Panc1 (cell line): Measurements from ENCODE around the gene PYGO1. TPM values are rescaled to one million over a fixed set of nuclear protein-coding genes. Genes with fewer than 3 reads are reported as not detected.

Experiments
- ATAC-seq: fragments of 200-7000 bp; cut with Tn5 transposase; 2 replicates; pipeline ENCODE4 v1.9.1; 2020; ENCODE audit warnings: mild to moderate bottlenecking, moderate library complexity
- BruUV-seq: library from RNA; stranded (reverse); fragments of 400-500 nt; replicated peaks from 2 replicates; lab custom pipeline; 2021; lab: Mats Ljungman, UMichigan
- CTCF ChIA-PET: fragments of 300-600 bp; sonication (Branson Sonifier 250); formaldehyde crosslinking; loops from one replicate; lab custom pipeline; 2022; ENCODE audit warnings: antibody characterized with exemption; lab: Charles Lee
- POLR2A ChIA-PET: fragments of 300-600 bp; sonication (Branson Sonifier 250); formaldehyde crosslinking; loops from one replicate; lab custom pipeline; 2022; ENCODE audit warnings: antibody characterized with exemption; lab: Charles Lee
- DNase-seq: peaks from one replicate; pipeline ENCODE4 v3.0.0-alpha.2; 2010; ENCODE audit warnings: low read depth, low spot score
- H3K27ac ChIP-seq: 2 replicates; pipeline ENCODE4 v1.5.1; 2011; ENCODE audit warnings: mild to moderate bottlenecking, low read length, inconsistent platforms
- H3K27me3 ChIP-seq: fragments of 200-500 bp; sonication (Bioruptor generic); 2 replicates; pipeline ENCODE4 v1.6.0; 2014; ENCODE audit warnings: low read length, inconsistent platforms; ENCODE audit not compliant: control insufficient read depth, insufficient read depth
- H3K36me3 ChIP-seq: fragments of 200-500 bp; sonication (Bioruptor generic); 2 replicates; pipeline ENCODE4 v1.5.1; 2014; ENCODE audit warnings: inconsistent platforms, mild to moderate bottlenecking, low read length, moderate library complexity; ENCODE audit not compliant: control insufficient read depth, insufficient read depth
- H3K4me1 ChIP-seq: 2 replicates; pipeline ENCODE4 v1.5.1; 2011; ENCODE audit warnings: inconsistent platforms, mild to moderate bottlenecking, low read length, moderate library complexity; ENCODE audit not compliant: control insufficient read depth, insufficient read depth
- H3K4me3 ChIP-seq, 2 experiments: 2 replicates each; pipeline ENCODE4 v1.5.1; 2011 to 2012; ENCODE audit warnings: low read depth in 2 of 2, low read length in 2 of 2, mild to moderate bottlenecking in 2 of 2, inconsistent platforms in 1 of 2, moderate library complexity in 1 of 2
- H3K9me3 ChIP-seq: fragments of 200-500 bp; sonication (Bioruptor generic); 2 replicates; pipeline ENCODE4 v1.5.1; 2014; ENCODE audit warnings: low read depth, mild to moderate bottlenecking, inconsistent platforms, low read length, moderate library complexity; ENCODE audit not compliant: control insufficient read depth, insufficient read depth
- POLR2AphosphoS5 ChIP-seq: IDR thresholded peaks from 2 replicates; pipeline ENCODE4 v1.6.1; 2012; ENCODE audit warnings: mild to moderate bottlenecking, low read depth, low read length, moderate library complexity
- SIN3A ChIP-seq: IDR thresholded peaks from 2 replicates; pipeline ENCODE4 v1.6.1; 2012; ENCODE audit warnings: low read depth, mild to moderate bottlenecking, low read length, moderate library complexity, borderline replicate concordance; ENCODE audit not compliant: insufficient read depth
- TCF7L2 ChIP-seq: IDR thresholded peaks from 2 replicates; pipeline ENCODE4 v1.6.1; 2011; ENCODE audit warnings: mild to moderate bottlenecking, low read depth, low read length, inconsistent platforms
- in situ Hi-C: cut with HindIII; loops from 2 replicates; pipeline ENCODE4 v1.10.0; 2016; ENCODE audit warnings: low sequenced_read_pairs, low pct_unique_long_range_greater_than_20kb
- intact Hi-C: fragments of 100-400 bp; cut with micrococcal nuclease; formaldehyde crosslinking; loops from one replicate; pipeline ENCODE4 v1.10.0; 2022; ENCODE audit not compliant: unreplicated experiment
- total RNA-seq: library from RNA; stranded (reverse); gene quantifications from one replicate; pipeline ENCODE4 v1.2.1, GENCODE V29; 2021; ENCODE audit not compliant: unreplicated experiment
- TF ChIP-seq, protein P1 (sequence below), 2 experiments: IDR thresholded peaks; 2 replicates each; pipeline ENCODE4 v1.6.1; 2011 to 2012; ENCODE audit warnings: low read depth in 2 of 2, control low read depth in 1 of 2, low read length in 1 of 2, mild to moderate bottlenecking in 1 of 2, moderate library complexity in 1 of 2; ENCODE audit not compliant: insufficient read depth in 1 of 2
- TF ChIP-seq, protein P2 (sequence below): fragments of 450-650 bp; IDR thresholded peaks from 2 replicates; pipeline ENCODE4 v1.5.1; 2017; ENCODE audit warnings: mild to moderate bottlenecking

PYGO1 gene
- total RNA-seq, 1 experiment from 2014 or later: 2.4 TPM

DNA sequence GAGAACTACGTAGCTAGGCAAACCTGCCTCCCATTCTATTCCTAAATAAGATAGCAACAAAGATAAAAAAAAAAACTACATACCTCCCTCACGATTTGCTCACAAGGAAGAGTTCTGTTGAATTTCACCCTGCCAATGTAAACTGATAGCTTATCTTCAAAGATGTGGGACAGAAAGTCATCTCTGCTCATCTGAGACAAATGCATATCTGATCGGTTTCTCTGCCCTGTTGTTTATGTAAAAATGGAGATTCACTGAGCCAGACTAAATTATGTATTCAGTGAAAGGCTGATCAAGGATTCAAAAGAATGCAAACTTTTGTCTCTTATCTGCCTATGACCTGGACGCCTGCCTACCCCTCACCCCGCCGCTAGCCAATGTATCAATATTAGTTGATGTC is 11.2 kb downstream of the PYGO1 start:
- ATAC-seq (no peak), DNase-seq (no peak)
- H3K9me3 ChIP-seq: no peaks in the 10 kb centered on the region
- CTCF ChIA-PET: no interaction called here
- H3K36me3 ChIP-seq: no peaks in the 10 kb centered on the region
- no peaks in the 10 kb centered on the region for H3K4me1 ChIP-seq
- H3K27ac ChIP-seq: no peak overlapping the region
- intact Hi-C loops: no loop called here
- no peak overlapping the region for H3K4me3 ChIP-seq
- TF ChIP-seq, protein P1, sequence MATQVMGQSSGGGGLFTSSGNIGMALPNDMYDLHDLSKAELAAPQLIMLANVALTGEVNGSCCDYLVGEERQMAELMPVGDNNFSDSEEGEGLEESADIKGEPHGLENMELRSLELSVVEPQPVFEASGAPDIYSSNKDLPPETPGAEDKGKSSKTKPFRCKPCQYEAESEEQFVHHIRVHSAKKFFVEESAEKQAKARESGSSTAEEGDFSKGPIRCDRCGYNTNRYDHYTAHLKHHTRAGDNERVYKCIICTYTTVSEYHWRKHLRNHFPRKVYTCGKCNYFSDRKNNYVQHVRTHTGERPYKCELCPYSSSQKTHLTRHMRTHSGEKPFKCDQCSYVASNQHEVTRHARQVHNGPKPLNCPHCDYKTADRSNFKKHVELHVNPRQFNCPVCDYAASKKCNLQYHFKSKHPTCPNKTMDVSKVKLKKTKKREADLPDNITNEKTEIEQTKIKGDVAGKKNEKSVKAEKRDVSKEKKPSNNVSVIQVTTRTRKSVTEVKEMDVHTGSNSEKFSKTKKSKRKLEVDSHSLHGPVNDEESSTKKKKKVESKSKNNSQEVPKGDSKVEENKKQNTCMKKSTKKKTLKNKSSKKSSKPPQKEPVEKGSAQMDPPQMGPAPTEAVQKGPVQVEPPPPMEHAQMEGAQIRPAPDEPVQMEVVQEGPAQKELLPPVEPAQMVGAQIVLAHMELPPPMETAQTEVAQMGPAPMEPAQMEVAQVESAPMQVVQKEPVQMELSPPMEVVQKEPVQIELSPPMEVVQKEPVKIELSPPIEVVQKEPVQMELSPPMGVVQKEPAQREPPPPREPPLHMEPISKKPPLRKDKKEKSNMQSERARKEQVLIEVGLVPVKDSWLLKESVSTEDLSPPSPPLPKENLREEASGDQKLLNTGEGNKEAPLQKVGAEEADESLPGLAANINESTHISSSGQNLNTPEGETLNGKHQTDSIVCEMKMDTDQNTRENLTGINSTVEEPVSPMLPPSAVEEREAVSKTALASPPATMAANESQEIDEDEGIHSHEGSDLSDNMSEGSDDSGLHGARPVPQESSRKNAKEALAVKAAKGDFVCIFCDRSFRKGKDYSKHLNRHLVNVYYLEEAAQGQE (IDR thresholded peaks at IDR 0.05; ENCODE audit: insufficient read depth in 1 of 2, low read depth in 2 of 2, low read length in 1 of 2): no peak
- no peak for TF ChIP-seq POLR2AphosphoS5
- TF ChIP-seq, protein P2, sequence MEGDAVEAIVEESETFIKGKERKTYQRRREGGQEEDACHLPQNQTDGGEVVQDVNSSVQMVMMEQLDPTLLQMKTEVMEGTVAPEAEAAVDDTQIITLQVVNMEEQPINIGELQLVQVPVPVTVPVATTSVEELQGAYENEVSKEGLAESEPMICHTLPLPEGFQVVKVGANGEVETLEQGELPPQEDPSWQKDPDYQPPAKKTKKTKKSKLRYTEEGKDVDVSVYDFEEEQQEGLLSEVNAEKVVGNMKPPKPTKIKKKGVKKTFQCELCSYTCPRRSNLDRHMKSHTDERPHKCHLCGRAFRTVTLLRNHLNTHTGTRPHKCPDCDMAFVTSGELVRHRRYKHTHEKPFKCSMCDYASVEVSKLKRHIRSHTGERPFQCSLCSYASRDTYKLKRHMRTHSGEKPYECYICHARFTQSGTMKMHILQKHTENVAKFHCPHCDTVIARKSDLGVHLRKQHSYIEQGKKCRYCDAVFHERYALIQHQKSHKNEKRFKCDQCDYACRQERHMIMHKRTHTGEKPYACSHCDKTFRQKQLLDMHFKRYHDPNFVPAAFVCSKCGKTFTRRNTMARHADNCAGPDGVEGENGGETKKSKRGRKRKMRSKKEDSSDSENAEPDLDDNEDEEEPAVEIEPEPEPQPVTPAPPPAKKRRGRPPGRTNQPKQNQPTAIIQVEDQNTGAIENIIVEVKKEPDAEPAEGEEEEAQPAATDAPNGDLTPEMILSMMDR: no peak
- TF ChIP-seq SIN3A: no peak
- no peak for TF ChIP-seq TCF7L2
- peaks cover 2% of the 10 kb centered on the region; the same call in 1 of the 2 replicates for H3K27me3 ChIP-seq
- POLR2A ChIA-PET: no interaction called here
- in situ Hi-C loops: no loop called here
- BruUV-seq: no TSS peak

DNA sequence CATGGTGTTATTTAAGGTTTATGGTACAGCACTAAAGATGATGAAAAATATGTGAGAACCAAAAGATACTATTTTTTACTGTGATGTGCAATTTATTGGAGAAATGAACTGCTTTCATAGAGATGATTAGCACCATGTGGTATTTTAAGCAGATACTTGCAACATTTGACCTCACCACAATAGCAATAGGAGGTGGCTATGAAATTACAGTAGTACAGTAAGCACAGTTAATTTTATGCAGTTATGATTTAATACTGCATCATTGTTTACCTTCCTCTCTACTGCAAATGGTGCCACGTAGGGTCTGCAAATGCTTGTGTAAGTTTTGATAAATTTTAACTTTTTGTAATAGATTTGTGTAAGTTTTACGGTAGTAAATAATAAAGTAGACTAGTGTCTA is 14.0 kb downstream of the PYGO1 start:
- H3K4me3 ChIP-seq: no peak overlapping the region
- BruUV-seq: no TSS peak
- intact Hi-C loops: no loop called here
- no peaks in the 10 kb centered on the region for H3K4me1 ChIP-seq
- in situ Hi-C loops: no loop called here
- TF ChIP-seq, protein P1 (IDR thresholded peaks at IDR 0.05; ENCODE audit: insufficient read depth in 1 of 2, low read depth in 2 of 2, low read length in 1 of 2): no peak
- TF ChIP-seq, protein P2: no peak
- TF ChIP-seq SIN3A (no peak), TCF7L2 (no peak), POLR2AphosphoS5 (no peak)
- no peak for ATAC-seq
- ChIA-PET CTCF (interaction anchor here (0.5 kb wide), 1 partner anchor 8 kb away, joined by 4 read pairs; no protein-coding TSS in a partner anchor), POLR2A (no interaction called here)
- H3K27me3 ChIP-seq: no peaks in the 10 kb centered on the region
- no peaks in the 10 kb centered on the region for H3K36me3 ChIP-seq
- no peaks in the 10 kb centered on the region for H3K9me3 ChIP-seq
- no peak for DNase-seq
- no peak overlapping the region for H3K27ac ChIP-seq
